H1 (cell line): ENCODE data around the gene TOGARAM1. TPM values are rescaled to one million over a fixed set of nuclear protein-coding genes. Genes with fewer than 3 reads are reported as not detected.

Source experiments
- CTCF ChIA-PET: fragments of 300-600 bp; sonication (Branson Sonifier 250); formaldehyde crosslinking; loops from one replicate; lab custom pipeline; 2021; ENCODE audit not compliant: partially characterized antibody; lab: Charles Lee
- POLR2A ChIA-PET: fragments of 300-600 bp; sonication (Branson Sonifier 250); formaldehyde crosslinking; loops from one replicate; lab custom pipeline; 2021; ENCODE audit warnings: inconsistent platforms; ENCODE audit not compliant: partially characterized antibody; lab: Charles Lee
- DNase-seq, 2 experiments: peaks; one replicate each; pipeline versions ENCODE4 v3.0.0 to v3.0.0-alpha.2; 2010 to 2022; ENCODE audit warnings: low spot score in 2 of 2, low read depth in 1 of 2, mixed read lengths in 1 of 2
- FAIRE-seq: peaks from 2 replicates; lab custom pipeline; 2011; peaks lifted over from hg19 to GRCh38; lab: Jason Lieb, UNC
- H2AFZ ChIP-seq: 2 replicates; pipeline ENCODE4 v1.8.1; 2012; ENCODE audit warnings: low read length, inconsistent platforms
- H2AK5ac ChIP-seq: 2 replicates; pipeline ENCODE4 v1.6.1; 2013; ENCODE audit warnings: low read depth, low read length
- H2BK120ac ChIP-seq: replicated peaks from 2 replicates; pipeline ENCODE3; 2013; ENCODE audit warnings: low read depth, low read length, inconsistent platforms
- H2BK12ac ChIP-seq: 2 replicates; pipeline ENCODE4 v1.6.1; 2013; ENCODE audit warnings: low read depth, low read length
- H2BK15ac ChIP-seq: 2 replicates; pipeline ENCODE4 v1.6.1; 2013; ENCODE audit warnings: low read length
- H2BK20ac ChIP-seq: 2 replicates; pipeline ENCODE4 v1.6.1; 2013; ENCODE audit warnings: low read length
- H2BK5ac ChIP-seq: 2 replicates; pipeline ENCODE4 v1.6.1; 2013; ENCODE audit warnings: low read depth, low read length
- H3K14ac ChIP-seq: 2 replicates; pipeline ENCODE4 v1.6.1; 2013; ENCODE audit warnings: inconsistent platforms; ENCODE audit not compliant: insufficient read length
- H3K18ac ChIP-seq: 2 replicates; pipeline ENCODE4 v1.6.1; 2013; ENCODE audit warnings: low read length; ENCODE audit errors: extremely low read depth
- H3K23ac ChIP-seq: 2 replicates; pipeline ENCODE4 v1.6.1; 2013; ENCODE audit warnings: inconsistent platforms; ENCODE audit not compliant: insufficient read length
- H3K23me2 ChIP-seq: 2 replicates; pipeline ENCODE4 v1.6.1; 2013; ENCODE audit warnings: low read depth, low read length
- H3K27ac ChIP-seq: 2 replicates; pipeline ENCODE4 v1.6.1; 2011; ENCODE audit warnings: low read depth, low read length, inconsistent platforms
- H3K27me3 ChIP-seq, 4 experiments: replicated peaks in 1 of 4; 1 replicate in 1 of 4; 2 replicates in 3 of 4; pipeline versions ENCODE4 v1.6.1 to v1.8.1; 2011 to 2013; ENCODE audit warnings: low read length in 3 of 4, mild to moderate bottlenecking in 3 of 4, inconsistent platforms in 2 of 4, mixed read lengths in 2 of 4, moderate library complexity in 1 of 4; ENCODE audit not compliant: control insufficient read depth in 3 of 4, insufficient read depth in 3 of 4; ENCODE audit errors: extremely low read depth in 1 of 4
- H3K36me3 ChIP-seq, 4 experiments: 2 replicates each; pipeline versions ENCODE4 v1.6.1 to v1.8.1; 2011 to 2013; ENCODE audit warnings: mild to moderate bottlenecking in 4 of 4, low read length in 3 of 4, moderate library complexity in 2 of 4, control low read depth in 1 of 4, inconsistent platforms in 1 of 4; ENCODE audit not compliant: insufficient read depth in 4 of 4, control insufficient read depth in 2 of 4
- H3K4ac ChIP-seq: replicated peaks from 2 replicates; pipeline ENCODE3; 2013; ENCODE audit warnings: low read length, low read depth, mixed read lengths, inconsistent platforms; ENCODE audit not compliant: insufficient read length
- H3K4me1 ChIP-seq, 4 experiments: replicated peaks in 1 of 4; 1 replicate in 1 of 4; 2 replicates in 3 of 4; pipeline versions ENCODE4 v1.6.1 to v1.8.1; 2011 to 2013; ENCODE audit warnings: low read length in 3 of 4, inconsistent platforms in 2 of 4, mixed read lengths in 1 of 4; ENCODE audit not compliant: insufficient read depth in 4 of 4, control insufficient read depth in 3 of 4
- H3K4me2 ChIP-seq, 2 experiments: 2 replicates each; pipeline versions ENCODE4 v1.6.1 to v1.8.1; 2011 to 2013; ENCODE audit warnings: low read depth in 2 of 2, low read length in 2 of 2, control low read depth in 1 of 2, inconsistent platforms in 1 of 2, mild to moderate bottlenecking in 1 of 2; ENCODE audit not compliant: insufficient read depth in 1 of 2
- H3K4me3 ChIP-seq, 4 experiments: fragments of 200-600, 300-600 bp in 1 of 4; sonication (generic), shearing (Covaris generic), sonication (Bioruptor Twin) in 1 of 4; 2 replicates each; pipeline versions ENCODE4 v1.5.1 to v1.8.1; 2011 to 2016; ENCODE audit warnings: low read length in 4 of 4, low read depth in 3 of 4, control low read depth in 2 of 4, inconsistent platforms in 2 of 4, mild to moderate bottlenecking in 2 of 4, mixed read lengths in 1 of 4, moderate library complexity in 1 of 4; ENCODE audit not compliant: insufficient read depth in 2 of 4; ENCODE audit errors: extremely low read depth in 1 of 4
- H3K56ac ChIP-seq: replicated peaks from 2 replicates; pipeline ENCODE3; 2013; ENCODE audit warnings: low read depth, mild to moderate bottlenecking, mixed read lengths, low read length, inconsistent platforms; ENCODE audit not compliant: insufficient read length
- H3K79me1 ChIP-seq: 2 replicates; pipeline ENCODE4 v1.6.1; 2013; ENCODE audit warnings: low read depth, low read length, control low read depth
- H3K79me2 ChIP-seq, 2 experiments: 2 replicates each; pipeline versions ENCODE4 v1.6.1 to v1.8.1; 2012 to 2013; ENCODE audit warnings: low read length in 2 of 2, mild to moderate bottlenecking in 2 of 2, inconsistent platforms in 1 of 2; ENCODE audit not compliant: insufficient read depth in 2 of 2, control insufficient read depth in 1 of 2
- H3K9ac ChIP-seq, 4 experiments: replicated peaks in 1 of 4; 1 replicate in 1 of 4; 2 replicates in 3 of 4; pipeline versions ENCODE4 v1.6.1 to v1.8.1; 2011 to 2013; ENCODE audit warnings: low read depth in 3 of 4, low read length in 3 of 4, control low read depth in 2 of 4, mild to moderate bottlenecking in 2 of 4, moderate library complexity in 2 of 4, inconsistent platforms in 1 of 4; ENCODE audit errors: extremely low read depth in 1 of 4
- H3K9me3 ChIP-seq, 2 experiments: 2 replicates each; pipeline versions ENCODE4 v1.6.1 to v1.8.1; 2012 to 2013; ENCODE audit warnings: mild to moderate bottlenecking in 2 of 2, moderate library complexity in 2 of 2, control low read depth in 1 of 2, inconsistent platforms in 1 of 2, low read depth in 1 of 2, low read length in 1 of 2, mixed read lengths in 1 of 2; ENCODE audit not compliant: insufficient read depth in 2 of 2
- H4K20me1 ChIP-seq, 2 experiments: replicated peaks in 1 of 2; 2 replicates each; pipeline versions ENCODE3 to v1.8.1; 2011 to 2013; ENCODE audit warnings: inconsistent platforms in 2 of 2, low read length in 2 of 2, mild to moderate bottlenecking in 1 of 2; ENCODE audit not compliant: insufficient read depth in 2 of 2, control insufficient read depth in 1 of 2
- H4K5ac ChIP-seq: 2 replicates; pipeline ENCODE4 v1.6.1; 2013; ENCODE audit warnings: low read length, low read depth, mixed read lengths, inconsistent platforms; ENCODE audit not compliant: insufficient read length
- H4K8ac ChIP-seq: 2 replicates; pipeline ENCODE4 v1.8.0; 2013; ENCODE audit warnings: mild to moderate bottlenecking, moderate library complexity, low read length, inconsistent platforms; ENCODE audit not compliant: insufficient read depth; ENCODE audit errors: extremely low read depth
- H4K91ac ChIP-seq: replicated peaks from 2 replicates; pipeline ENCODE3; 2013; ENCODE audit warnings: low read length, mixed read lengths, inconsistent platforms; ENCODE audit not compliant: insufficient read length
- SIN3A ChIP-seq, 2 experiments: IDR thresholded peaks in 1 of 2; conservative IDR thresholded peaks in 1 of 2; 2 replicates each; pipeline ENCODE4 v1.6.1; 2011 to 2012; ENCODE audit warnings: low read length in 2 of 2, improper control_type of control experiment in 1 of 2, low read depth in 1 of 2, mild to moderate bottlenecking in 1 of 2
- WGBS, 2 experiments: shearing (Covaris generic) in 1 of 2; methylation state at CpG; one replicate each; pipeline versions ENCODE4 v1.1.6 to v1.1.7; 2013 to 2015; ENCODE audit warnings: low lambda C conversion rate in 2 of 2, mixed read lengths in 2 of 2, inconsistent platforms in 1 of 2, low coverage in 1 of 2, missing lambda C conversion rate in 1 of 2; ENCODE audit not compliant: insufficient replicate concordance in 2 of 2, insufficient coverage in 1 of 2, insufficient read length in 1 of 2; ENCODE audit errors: extremely low coverage in 1 of 2, missing lambda C conversion rate in 1 of 2; 5-methylcytosine and 5-hydroxymethylcytosine counted together
- polyA plus RNA-seq, 7 experiments: library from polyadenylated mRNA; depleted of rRNA in 3 of 7; stranded (reverse) in 5 of 7; unstranded in 2 of 7; fragments of >200 nt in 5 of 7; fragments of 200-250 nt in 2 of 7; gene quantifications; 1 replicate in 5 of 7; 2 replicates in 1 of 7; 4 replicates in 1 of 7; pipeline versions ENCODE4 v1.2.1 to v1.2.3, GENCODE V29; 2011 to 2013; ENCODE audit warnings: missing spikeins in 2 of 7, mixed read lengths in 2 of 7
- total RNA-seq: library from RNA; stranded (reverse); fragmentation: NEBNext Ultra II Directional; extraction: Animal tissue kit (Norgen Biotek cat#: 25700); gene quantifications from 2 replicates; pipeline ENCODE4 v1.2.1, GENCODE V29; 2021

Gene TOGARAM1
- total and polyA plus RNA-seq, 2 of the 8 experiments (the other 6 are each of a cell fraction or from before 2014, with no cell fraction given) = 2.5 to 6.8 TPM

GRCh38 chr14:44963044-44963528 lies 1.1 kb downstream of the TOGARAM1 start:
- no peaks in the 10 kb centered on the region; the same call in 1 of the 2 replicates for H3K79me1 ChIP-seq
- POLR2A ChIA-PET = interaction anchor here (0.5 to 2.0 kb wide), 7 partner anchors 12 to 294 kb away, joined by 3 to 12 read pairs (median 4); partner anchors contain the start of genes FKBP3 and PRPF39
- H2BK12ac ChIP-seq = no peak overlapping the region
- no peak overlapping the region for H4K5ac ChIP-seq
- H2BK15ac ChIP-seq = no peak overlapping the region
- no peaks in the 10 kb centered on the region for H3K27me3 ChIP-seq
- no peak overlapping the region for H4K91ac ChIP-seq
- WGBS, 2 experiments = 12% methylated on average over 13 of the region's 13 CpGs; no CpG with 5 or more reads in 1 of the 2 experiments
- H3K9me3 ChIP-seq = no peaks in the 10 kb centered on the region
- H3K4me3 ChIP-seq = peak overlapping the region; percentile 84 to 98 (median 94)
- no peak overlapping the region for H3K27ac ChIP-seq
- no peak overlapping the region for H2AK5ac ChIP-seq
- H3K36me3 ChIP-seq = no peaks in the 10 kb centered on the region
- H3K23ac ChIP-seq = no peak overlapping the region
- peak overlapping the region; percentile 85 to 92 for H3K4me2 ChIP-seq
- H3K14ac ChIP-seq = no peak overlapping the region
- H4K20me1 ChIP-seq = peaks cover 0 to 7% of the 10 kb centered on the region in 2 experiments
- peaks cover 12 to 86% of the 10 kb centered on the region in 2 experiments for H3K79me2 ChIP-seq
- H3K23me2 ChIP-seq = peaks cover 13% of the 10 kb centered on the region
- no peak for FAIRE-seq
- no peak overlapping the region for H2BK5ac ChIP-seq
- H3K4ac ChIP-seq = peak overlapping the region; percentile 70
- peaks cover 0 to 8% (median 3%) of the 10 kb centered on the region in 4 experiments; a peak in 2 of 7 replicates for H3K4me1 ChIP-seq
- no peak for DNase-seq
- H2BK120ac ChIP-seq = no peak overlapping the region
- peak overlapping the region in 3 of 4 experiments; percentile 71 to 89 (median 79); a peak in 4 of 7 replicates for H3K9ac ChIP-seq
- no peak overlapping the region for H2BK20ac ChIP-seq
- H3K56ac ChIP-seq = no peak overlapping the region
- H3K18ac ChIP-seq = no peak overlapping the region
- CTCF ChIA-PET = interaction anchor here (0.6 to 2.1 kb wide), 5 partner anchors 16 to 290 kb away, joined by 3 to 8 read pairs (median 3); partner anchors contain the start of gene MIS18BP1
- H4K8ac ChIP-seq = no peak overlapping the region
- no peak overlapping the region for H2AFZ ChIP-seq
- TF ChIP-seq SIN3A (conservative IDR thresholded peaks at IDR 0.05 in 1 of 2, IDR thresholded peaks at IDR 0.05 in 1 of 2; ENCODE audit: low read depth in 1 of 2, low read length in 2 of 2) = 0 out of 4 replicates have a peak, but pooled peaks of 1 of the 2 experiments have one; percentile 30
